HepG2 (cell line): ENCODE measurements around the gene ARFGEF2. TPM values are rescaled to one million over a fixed set of nuclear protein-coding genes. Genes with fewer than 3 reads are reported as not detected.
A peak's percentile ranks its signal among the peaks of the same experiment; 100 is the strongest.

Experiments used
- ATF2 ChIP-seq: sonication (generic); formaldehyde crosslinking; IDR thresholded peaks from 2 replicates; pipeline ENCODE4 v1.4.0; 2020; ENCODE audit warnings: missing genetic modification reagents
- CEBPG ChIP-seq: IDR thresholded peaks from 2 replicates; pipeline ENCODE4 v1.6.1; 2016
- IRF2 ChIP-seq: IDR thresholded peaks from 2 replicates; pipeline ENCODE4 v1.6.1; 2018; ENCODE audit warnings: missing genetic modification reagents, missing compliant biosample characterization
- MIER3 ChIP-seq: IDR thresholded peaks from 2 replicates; pipeline ENCODE4 v1.6.1; 2016; ENCODE audit warnings: missing compliant biosample characterization, borderline replicate concordance
- MLLT10 ChIP-seq: sonication (generic); formaldehyde crosslinking; IDR thresholded peaks from 2 replicates; pipeline ENCODE4 v1.4.0; 2020; ENCODE audit warnings: missing genetic modification reagents
- PBX3 ChIP-seq: sonication (generic); formaldehyde crosslinking; IDR thresholded peaks from 2 replicates; pipeline ENCODE4 v1.8.1; 2023; ENCODE audit warnings: missing genetic modification reagents, inconsistent platforms, borderline replicate concordance
- RARA ChIP-seq: IDR thresholded peaks from 2 replicates; pipeline ENCODE4 v1.6.1; 2016; ENCODE audit warnings: missing genetic modification reagents, missing compliant biosample characterization
- THRA ChIP-seq: sonication (generic); formaldehyde crosslinking; IDR thresholded peaks from 2 replicates; pipeline ENCODE4 v1.4.0; 2020; ENCODE audit warnings: missing genetic modification reagents, borderline replicate concordance
- ZBTB2 ChIP-seq: sonication (generic); formaldehyde crosslinking; IDR thresholded peaks from 2 replicates; pipeline ENCODE4 v1.8.0; 2022; ENCODE audit warnings: low read depth, missing genetic modification reagents
- ZBTB4 ChIP-seq: sonication (generic); formaldehyde crosslinking; IDR thresholded peaks from 2 replicates; pipeline ENCODE4 v1.4.0; 2020; ENCODE audit warnings: missing genetic modification reagents, mild to moderate bottlenecking, borderline replicate concordance
- ZNF512 ChIP-seq: sonication (generic); formaldehyde crosslinking; IDR thresholded peaks from 2 replicates; pipeline ENCODE4 v1.4.0; 2020; ENCODE audit warnings: mild to moderate bottlenecking, missing genetic modification reagents
- ZNF629 ChIP-seq: sonication (generic); formaldehyde crosslinking; conservative IDR thresholded peaks from 2 replicates; pipeline ENCODE4 v1.5.0; 2020; ENCODE audit warnings: missing genetic modification reagents
- ZXDC ChIP-seq: sonication (generic); formaldehyde crosslinking; IDR thresholded peaks from 2 replicates; pipeline ENCODE4 v1.5.0; 2020; ENCODE audit warnings: mild to moderate bottlenecking, missing genetic modification reagents
- polyA plus RNA-seq, 8 experiments: library from polyadenylated mRNA; depleted of rRNA in 3 of 8; stranded (reverse) in 7 of 8; unstranded in 1 of 8; fragments of >200 nt; fragmentation: Illumina TruSeq in 4 of 8; extraction: Trizol in 4 of 8; gene quantifications; 2 replicates each; pipeline versions ENCODE4 v1.2.1 to v1.2.3, GENCODE V29; 2011 to 2016; ENCODE audit warnings: low read depth in 4 of 8, missing spikeins in 1 of 8, mixed read lengths in 1 of 8; ENCODE audit not compliant: insufficient read depth in 1 of 8
- total RNA-seq, 5 experiments: library from RNA; depleted of rRNA; stranded (reverse); fragments of >200 nt; fragmentation: Illumina TruSeq; extraction: Trizol; gene quantifications; 2 replicates each; pipeline ENCODE4 v1.2.3, GENCODE V29; 2016; ENCODE audit warnings: low read depth in 1 of 5

Gene ARFGEF2
- total and polyA plus RNA-seq, 2 of the 13 experiments (the other 11 are each of a cell fraction or from before 2014, with no cell fraction given): 44.0 to 60.8 TPM

GRCh38 chr20:48921883-48922820, 641 bp downstream of the ARFGEF2 start (continued):
- TF ChIP-seq PBX3 (peak; percentile 15; the same call in 1 of the 2 replicates), THRA (CRISPR knock-in tag) (peak; percentile 8), ATF2 (CRISPR knock-in tag) (no peak; the same call in 1 of the 2 replicates), RARA (CRISPR knock-in tag) (no peak), ZNF629 (peak; percentile 55), CEBPG (CRISPR knock-in tag) (peak; percentile 3; the same call in 1 of the 2 replicates), ZNF512 (no peak), ZBTB2 (CRISPR knock-in tag) (peak; percentile 62; the same call in 1 of the 2 replicates), ZBTB4 (CRISPR knock-in tag) (no peak), IRF2 (CRISPR knock-in tag) (peak; percentile 10; the same call in 1 of the 2 replicates), MIER3 (CRISPR knock-in tag) (no peak), ZXDC (CRISPR knock-in tag) (no peak), MLLT10 (CRISPR knock-in tag) (no peak)
